BLaER1 treated with 17β-estradiol and CSF1 and Interleukin-3, amounts not matched to agents 10 nM and 100 nM (cell line): ENCODE results near the gene DCDC1.

Experiments used
- H3K27ac ChIP-seq, 11 experiments: shearing (Covaris generic); formaldehyde crosslinking; 2 replicates each; pipeline ENCODE4 v1.8.1; 2022
- H3K27me3 ChIP-seq, 11 experiments: shearing (Covaris generic); formaldehyde crosslinking; 2 replicates each; pipeline ENCODE4 v1.8.1; 2022
- H3K36me3 ChIP-seq, 11 experiments: shearing (Covaris generic); formaldehyde crosslinking; 2 replicates each; pipeline ENCODE4 v1.8.1; 2022
- H3K4me1 ChIP-seq, 10 experiments: shearing (Covaris generic); formaldehyde crosslinking; 2 replicates each; pipeline ENCODE4 v1.8.1; 2022
- H3K4me2 ChIP-seq, 11 experiments: shearing (Covaris generic); formaldehyde crosslinking; 2 replicates each; pipeline ENCODE4 v1.8.1; 2022
- H3K4me3 ChIP-seq, 10 experiments: shearing (Covaris generic); formaldehyde crosslinking; 2 replicates each; pipeline ENCODE4 v1.8.1; 2022
- H3K9ac ChIP-seq, 11 experiments: shearing (Covaris generic); formaldehyde crosslinking; 2 replicates each; pipeline ENCODE4 v1.8.1; 2022
- H3K9me3 ChIP-seq, 11 experiments: shearing (Covaris generic); formaldehyde crosslinking; replicated peaks in 1 of 11; 2 replicates each; pipeline ENCODE4 v1.8.1; 2022
- H4K20me1 ChIP-seq, 11 experiments: shearing (Covaris generic); formaldehyde crosslinking; 2 replicates each; pipeline ENCODE4 v1.8.1; 2022
- Cebpa-rat ChIP-seq, 11 experiments: shearing (Covaris generic); IDR thresholded peaks; 2 replicates each; pipeline ENCODE4 v1.8.1; 2022

Gene DCDC1

GRCh38 chr11:31246451-31247165 lies 122.9 kb downstream of the DCDC1 start:
- no peaks in the 10 kb centered on the region for H3K27me3 ChIP-seq
- no peak overlapping the region for H3K4me3 ChIP-seq
- no peak overlapping the region for H3K27ac ChIP-seq
- no peaks in the 10 kb centered on the region for H3K36me3 ChIP-seq
- no peaks in the 10 kb centered on the region for H4K20me1 ChIP-seq
- no peak overlapping the region for H3K4me2 ChIP-seq
- no peaks in the 10 kb centered on the region for H3K4me1 ChIP-seq
- H3K9me3 ChIP-seq: no peaks in the 10 kb centered on the region
- no peak overlapping the region for H3K9ac ChIP-seq
- no peak for TF ChIP-seq Cebpa-rat (IDR thresholded peaks at IDR 0.05)

GRCh38 chr11:31243706-31244105 lies 125.8 kb downstream of the DCDC1 start:
- no peaks in the 10 kb centered on the region for H3K9me3 ChIP-seq
- H3K9ac ChIP-seq: no peak overlapping the region
- no peaks in the 10 kb centered on the region for H4K20me1 ChIP-seq
- H3K36me3 ChIP-seq: no peaks in the 10 kb centered on the region
- no peaks in the 10 kb centered on the region for H3K4me1 ChIP-seq
- TF ChIP-seq Cebpa-rat (IDR thresholded peaks at IDR 0.05): no peak
- no peak overlapping the region for H3K4me3 ChIP-seq
- H3K27me3 ChIP-seq: no peaks in the 10 kb centered on the region
- no peak overlapping the region for H3K27ac ChIP-seq
- H3K4me2 ChIP-seq: no peak overlapping the region

- TF ChIP-seq Cebpa-rat (IDR thresholded peaks at IDR 0.05): no peak
Measured at GRCh38 chr11:31240340-31240904, 129.1 kb downstream of the DCDC1 start.

GRCh38 chr11:31237819-31238760 lies 131.4 kb downstream of the DCDC1 start:
- Histone ChIP-seq H3K27me3 (no peaks in the 10 kb centered on the region), H3K9me3 (no peaks in the 10 kb centered on the region), H3K27ac (no peak overlapping the region), H3K4me3 (no peak overlapping the region), H3K4me2 (no peak overlapping the region), H3K36me3 (no peaks in the 10 kb centered on the region), H3K4me1 (no peaks in the 10 kb centered on the region), H4K20me1 (no peaks in the 10 kb centered on the region), H3K9ac (no peak overlapping the region)
- TF ChIP-seq Cebpa-rat (IDR thresholded peaks at IDR 0.05): no peak

More at GRCh38 chr11:31240340-31240904, 129.1 kb downstream of the DCDC1 start:
- Histone ChIP-seq H3K9ac (no peak overlapping the region), H3K4me2 (no peak overlapping the region), H4K20me1 (no peaks in the 10 kb centered on the region), H3K4me1 (no peaks in the 10 kb centered on the region), H3K9me3 (no peaks in the 10 kb centered on the region), H3K4me3 (no peak overlapping the region), H3K27me3 (no peaks in the 10 kb centered on the region), H3K36me3 (no peaks in the 10 kb centered on the region), H3K27ac (no peak overlapping the region)

GRCh38 chr11:31236143-31236542 lies 133.4 kb downstream of the DCDC1 start:
- TF ChIP-seq Cebpa-rat (IDR thresholded peaks at IDR 0.05): no peak
- Histone ChIP-seq H3K4me2 (no peak overlapping the region), H3K27ac (no peak overlapping the region), H4K20me1 (no peaks in the 10 kb centered on the region), H3K9ac (no peak overlapping the region), H3K36me3 (no peaks in the 10 kb centered on the region), H3K4me3 (no peak overlapping the region), H3K4me1 (no peaks in the 10 kb centered on the region), H3K9me3 (no peaks in the 10 kb centered on the region), H3K27me3 (no peaks in the 10 kb centered on the region)

- Histone ChIP-seq H3K4me2 (no peak overlapping the region), H3K27me3 (no peaks in the 10 kb centered on the region), H3K4me3 (no peak overlapping the region), H3K36me3 (no peaks in the 10 kb centered on the region), H3K4me1 (no peaks in the 10 kb centered on the region), H3K27ac (no peak overlapping the region), H3K9me3 (no peaks in the 10 kb centered on the region), H4K20me1 (no peaks in the 10 kb centered on the region), H3K9ac (no peak overlapping the region)
- no peak for TF ChIP-seq Cebpa-rat (IDR thresholded peaks at IDR 0.05)
Measured at GRCh38 chr11:31233425-31233824, 136.1 kb downstream of the DCDC1 start.

GRCh38 chr11:31231601-31232000 lies 137.9 kb downstream of the DCDC1 start:
- no peak overlapping the region for H3K9ac ChIP-seq
- no peak for TF ChIP-seq Cebpa-rat (IDR thresholded peaks at IDR 0.05)
- no peak overlapping the region for H3K27ac ChIP-seq

GRCh38 chr11:31218847-31219246 lies 150.7 kb downstream of the DCDC1 start:
- no peaks in the 10 kb centered on the region for H3K9me3 ChIP-seq
- H3K4me2 ChIP-seq: no peak overlapping the region
- no peak for TF ChIP-seq Cebpa-rat (IDR thresholded peaks at IDR 0.05)
- H3K9ac ChIP-seq: no peak overlapping the region
- H4K20me1 ChIP-seq: no peaks in the 10 kb centered on the region
- H3K27me3 ChIP-seq: no peaks in the 10 kb centered on the region
- H3K27ac ChIP-seq: no peak overlapping the region
- H3K4me1 ChIP-seq: no peaks in the 10 kb centered on the region
- no peak overlapping the region for H3K4me3 ChIP-seq
- no peaks in the 10 kb centered on the region for H3K36me3 ChIP-seq

More at GRCh38 chr11:31231601-31232000, 137.9 kb downstream of the DCDC1 start:
- Histone ChIP-seq H3K27me3 (no peaks in the 10 kb centered on the region), H3K4me1 (no peaks in the 10 kb centered on the region), H3K4me2 (no peak overlapping the region), H4K20me1 (no peaks in the 10 kb centered on the region), H3K9me3 (peaks cover 0 to 3% (median 0%) of the 10 kb centered on the region in 11 experiments; a peak in 1 of 22 replicates), H3K4me3 (no peak overlapping the region), H3K36me3 (no peaks in the 10 kb centered on the region)

- Histone ChIP-seq H3K9me3 (no peaks in the 10 kb centered on the region), H3K4me3 (no peak overlapping the region)
Measured at GRCh38 chr11:31214372-31214771, 155.2 kb downstream of the DCDC1 start.

More at GRCh38 chr11:31214372-31214771, 155.2 kb downstream of the DCDC1 start:
- H3K9ac ChIP-seq: no peak overlapping the region
- H3K36me3 ChIP-seq: no peaks in the 10 kb centered on the region
- no peaks in the 10 kb centered on the region for H4K20me1 ChIP-seq
- no peak overlapping the region for H3K27ac ChIP-seq
- H3K27me3 ChIP-seq: no peaks in the 10 kb centered on the region
- no peak for TF ChIP-seq Cebpa-rat (IDR thresholded peaks at IDR 0.05)
- no peak overlapping the region for H3K4me2 ChIP-seq
- H3K4me1 ChIP-seq: no peaks in the 10 kb centered on the region
